GM10847 (cell line): ENCODE data around the gene TUT4.

Experiments
- POLR2A ChIP-seq: IDR thresholded peaks from 2 replicates; pipeline ENCODE4 v1.6.1; 2011; ENCODE audit not compliant: insufficient read length; ENCODE audit errors: extremely low read depth

TUT4 gene

GRCh38 chr1:52424813-52425212, 128.1 kb downstream of the TUT4 start:
- TF ChIP-seq POLR2A, result no peak

- no peak for TF ChIP-seq POLR2A
Observed at GRCh38 chr1:52424231-52424636, 128.7 kb downstream of the TUT4 start.

DNA sequence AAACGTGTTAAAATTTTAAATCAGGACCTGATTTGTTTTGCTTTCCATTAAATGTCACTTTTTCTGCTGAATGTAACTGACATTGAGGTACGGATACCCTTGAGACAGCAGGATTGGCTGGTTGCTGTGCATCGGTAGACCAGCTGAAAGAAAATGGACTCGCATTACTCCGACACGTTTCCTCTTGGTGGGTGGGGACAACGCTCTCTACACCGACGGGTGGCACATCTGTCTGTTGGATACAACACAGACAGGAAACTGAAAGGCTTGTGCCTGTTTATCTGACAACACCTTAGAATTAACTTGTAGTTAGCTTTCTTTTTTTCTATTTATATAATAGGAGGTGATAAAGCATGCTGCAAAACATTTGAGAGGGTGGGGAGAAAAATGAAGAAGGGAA, 129.1 kb downstream of the TUT4 start:
- TF ChIP-seq POLR2A, result no peak

DNA sequence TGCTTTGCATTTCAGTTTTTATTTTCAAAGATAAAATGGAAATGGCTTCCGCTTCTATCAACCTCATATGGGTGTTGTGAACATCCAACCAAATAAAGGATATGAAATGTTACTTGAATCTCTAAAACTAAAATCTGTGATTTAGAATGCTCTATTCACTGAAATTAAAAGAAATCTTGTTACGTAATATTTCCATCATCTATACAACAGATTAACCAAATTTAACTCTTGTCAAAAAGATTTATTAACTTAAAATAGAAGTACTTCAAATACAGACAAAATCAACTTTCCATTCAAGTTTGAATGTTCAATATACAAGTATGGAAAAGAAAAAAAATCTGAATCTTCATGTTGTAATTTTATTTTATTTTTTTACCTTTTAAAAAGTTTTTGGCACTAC, 129.8 kb downstream of the TUT4 start:
- no peak for TF ChIP-seq POLR2A

- TF ChIP-seq POLR2A, result no peak
Observed at GRCh38 chr1:52420713-52421112, 132.2 kb downstream of the TUT4 start.

GRCh38 chr1:52416811-52417210, 136.1 kb downstream of the TUT4 start:
- TF ChIP-seq POLR2A, result no peak

GRCh38 chr1:52414942-52415341, 137.9 kb downstream of the TUT4 start:
- no peak for TF ChIP-seq POLR2A

GRCh38 chr1:52413410-52413989, 139.4 kb downstream of the TUT4 start:
- no peak for TF ChIP-seq POLR2A

- no peak for TF ChIP-seq POLR2A
Observed at GRCh38 chr1:52404975-52405338, 147.9 kb downstream of the TUT4 start.

- peak; percentile 67 for TF ChIP-seq POLR2A
Observed at GRCh38 chr1:52404116-52404974, 148.5 kb downstream of the TUT4 start, which contains the start of the genes ORC1 and PRPF38A. Gene ORC1 (minus strand): TSS chr1:52404423. CDS start chr1:52402223, 2,200 bp downstream. Gene PRPF38A (plus strand): TSS chr1:52404602. CDS start chr1:52404750, 148 bp downstream.

GRCh38 chr1:52403566-52404115, 149.3 kb downstream of the TUT4 start:
- TF ChIP-seq POLR2A, result no peak

GRCh38 chr1:52402860-52403240, 150.0 kb downstream of the TUT4 start:
- no peak for TF ChIP-seq POLR2A

DNA sequence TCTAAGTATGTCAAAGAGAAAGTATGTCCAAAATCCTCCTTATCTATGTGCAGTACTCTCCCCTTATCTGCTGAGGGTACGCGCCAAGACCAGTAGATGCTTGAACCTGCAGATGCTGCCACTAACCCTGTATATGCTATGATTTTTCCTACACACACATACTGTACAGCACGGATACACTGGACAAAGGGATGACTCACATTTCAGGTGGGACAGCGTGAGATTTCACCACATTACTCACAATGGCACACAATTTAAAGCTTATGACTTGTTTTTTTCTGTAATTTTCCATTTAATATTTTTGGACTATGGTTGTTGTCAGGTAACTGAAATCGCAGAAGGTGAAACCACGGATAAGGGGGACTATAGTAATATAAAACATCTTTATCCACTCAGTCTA, 152.8 kb downstream of the TUT4 start:
- no peak for TF ChIP-seq POLR2A

DNA sequence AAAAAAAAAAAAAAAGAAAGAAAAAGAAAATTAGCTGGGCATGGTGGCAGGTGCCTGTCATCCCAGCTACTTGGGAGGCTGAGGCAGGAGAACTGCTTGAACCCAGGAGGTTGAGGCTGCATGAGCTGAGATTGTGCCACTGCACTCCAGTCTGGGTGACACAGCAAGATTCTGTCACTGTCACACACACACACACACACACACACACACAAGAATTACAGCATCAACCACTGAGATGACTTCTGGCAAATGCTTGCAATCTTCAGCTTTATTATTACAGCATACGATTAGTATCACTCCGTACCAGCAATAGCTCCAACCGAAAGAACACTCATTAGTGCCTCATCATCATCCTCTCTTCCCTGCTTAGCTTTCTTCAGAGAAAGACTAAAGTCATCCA, 153.3 kb downstream of the TUT4 start:
- TF ChIP-seq POLR2A, result no peak

DNA sequence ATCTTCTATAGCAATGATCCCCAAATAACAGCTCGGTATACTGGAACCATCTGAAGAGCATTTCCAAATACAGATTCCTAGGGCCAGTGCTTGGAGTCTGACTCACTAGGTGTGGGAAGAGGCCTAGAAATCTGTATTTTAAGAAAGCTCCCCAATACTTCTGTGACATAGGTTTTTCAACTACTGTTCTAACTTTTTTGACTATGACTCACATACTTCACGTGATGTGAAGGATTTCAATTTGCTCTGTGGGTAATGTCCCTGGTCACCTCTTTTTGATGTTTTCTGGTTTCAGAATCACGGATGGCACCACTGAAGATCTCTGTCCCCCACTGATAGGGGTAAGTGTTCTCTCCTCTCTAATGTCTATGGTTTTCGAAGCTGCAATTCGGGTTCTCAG, 159.7 kb downstream of the TUT4 start:
- TF ChIP-seq POLR2A, result no peak

DNA sequence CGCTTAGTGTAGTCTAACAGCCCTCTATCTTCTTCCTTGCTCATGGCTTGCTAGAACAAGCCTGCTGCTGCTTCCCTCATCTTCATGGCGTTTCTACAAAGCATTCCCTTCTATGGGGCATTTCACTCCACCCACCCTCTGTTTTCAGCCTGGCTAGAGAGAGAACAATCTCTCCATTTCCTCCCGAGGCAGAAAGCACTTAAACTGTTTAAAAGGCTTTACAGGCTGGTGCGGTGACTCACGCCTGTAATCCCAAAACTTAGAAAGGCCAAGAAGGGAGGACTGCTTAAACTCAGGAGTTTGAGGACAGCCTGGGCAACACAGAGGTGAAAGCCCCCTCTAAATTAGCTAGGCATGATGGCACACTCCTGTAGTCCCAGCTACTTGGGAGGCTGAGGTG, 166.4 kb downstream of the TUT4 start:
- TF ChIP-seq POLR2A, result no peak
